Tibial nerve (tissue), 4 donors: Measurements from ENCODE around the gene CDX1. TPM values are rescaled to one million over a fixed set of nuclear protein-coding genes. Genes with fewer than 3 reads are reported as not detected.

Experiments used
- DNase-seq, 2 donors: peaks; one replicate each; pipeline ENCODE4 v3.0.0-alpha.2; 2019; ENCODE audit warnings: low spot score in 2 of 2
- H3K27ac ChIP-seq, 4 donors: fragments of 200-600 bp; sonication (generic) in 3 of 4; one replicate each; pipeline ENCODE4 v1.5.1; 2017 to 2019; ENCODE audit warnings: mild to moderate bottlenecking in 1 of 4
- H3K27me3 ChIP-seq, 2 donors: fragments of 200-600 bp; sonication (generic) in 1 of 2; one replicate each; pipeline versions ENCODE4 v1.5.1 to v1.6.0; 2017 to 2019
- H3K36me3 ChIP-seq, 3 donors: fragments of 200-600 bp; sonication (generic); one replicate each; pipeline ENCODE4 v1.5.1; 2018 to 2019
- H3K4me1 ChIP-seq, 4 donors: fragments of 200-600 bp; sonication (generic) in 3 of 4; one replicate each; pipeline ENCODE4 v1.5.1; 2017 to 2019
- H3K4me3 ChIP-seq, 4 donors: fragments of 200-600 bp; sonication (generic) in 3 of 4; one replicate each; pipeline ENCODE4 v1.5.1; 2017 to 2019; ENCODE audit warnings: mild to moderate bottlenecking in 1 of 4, moderate library complexity in 1 of 4
- H3K9me3 ChIP-seq, 4 donors: fragments of 200-600 bp; sonication (generic) in 3 of 4; one replicate each; pipeline ENCODE4 v1.5.1; 2017 to 2019
- CTCF ChIP-seq, 5 experiments: fragments of 200-600 bp in 3 of 5; fragments of 450-650 bp in 2 of 5; sonication (generic) in 3 of 5; IDR thresholded peaks; one replicate each; pipeline ENCODE4 v1.5.1; 2016 to 2019; ENCODE audit warnings: antibody characterized with exemption in 5 of 5, mild to moderate bottlenecking in 3 of 5, moderate library complexity in 2 of 5
- EP300 ChIP-seq, 2 donors: sonication (generic); formaldehyde crosslinking; IDR thresholded peaks; one replicate each; pipeline ENCODE4 v1.6.1; 2017; ENCODE audit warnings: antibody characterized with exemption in 2 of 2, mild to moderate bottlenecking in 1 of 2
- POLR2A ChIP-seq, 2 donors: fragments of 450-650 bp; IDR thresholded peaks; one replicate each; pipeline ENCODE4 v1.6.1; 2017; ENCODE audit warnings: antibody characterized with exemption in 2 of 2, mild to moderate bottlenecking in 2 of 2, moderate library complexity in 2 of 2
- WGBS, 2 donors: methylation state at CpG; one replicate each; pipeline ENCODE4 v1.1.5; 2018; 5-methylcytosine and 5-hydroxymethylcytosine counted together
- total RNA-seq, 4 donors: library from RNA; depleted of rRNA; stranded (reverse); fragments of >200 nt; gene quantifications; one replicate each; pipeline ENCODE4 v1.1.0, GENCODE V29; 2016

Gene CDX1
- total RNA-seq, 4 donors from 2014 or later = 0.22 to 2.5 TPM; not detected in 2

- DNase-seq = no peak
- no peak for TF ChIP-seq CTCF (IDR thresholded peaks at IDR 0.05)
- no peak for TF ChIP-seq POLR2A (IDR thresholded peaks at IDR 0.05)
- TF ChIP-seq EP300 (IDR thresholded peaks at IDR 0.05) = no peak
- peak overlapping the region; percentile 88 to 99 (median 95) for H3K27ac ChIP-seq
- peaks cover 0 to 9% (median 0%) of the 10 kb centered on the region in 3 donors for H3K36me3 ChIP-seq
- H3K4me1 ChIP-seq = peaks cover 0 to 82% (median 52%) of the 10 kb centered on the region in 4 donors
- H3K9me3 ChIP-seq = no peaks in the 10 kb centered on the region
- WGBS, 2 donors = 11 to 30% methylated on average over 2 of the region's 2 CpGs
- H3K4me3 ChIP-seq = peak overlapping the region; percentile 53 to 70 (median 56)
- no peaks in the 10 kb centered on the region for H3K27me3 ChIP-seq
Observed at GRCh38 chr5:150153483-150153882, 13.1 kb upstream of the CDX1 start.

- WGBS, 2 donors = 24% methylated on average over 9 of the region's 9 CpGs
- H3K4me3 ChIP-seq = peak overlapping the region; percentile 53 to 70 (median 56)
- H3K27me3 ChIP-seq = no peaks in the 10 kb centered on the region
- H3K27ac ChIP-seq = peak overlapping the region; percentile 88 to 99 (median 95)
- TF ChIP-seq POLR2A (IDR thresholded peaks at IDR 0.05) = peak; percentile 17 to 26
- TF ChIP-seq EP300 (IDR thresholded peaks at IDR 0.05) = peak in 1 of 2 donors; percentile 78
- peak in 1 of 5 experiments; percentile 28 for TF ChIP-seq CTCF (IDR thresholded peaks at IDR 0.05)
- peaks cover 0 to 82% (median 53%) of the 10 kb centered on the region in 4 donors for H3K4me1 ChIP-seq
- H3K36me3 ChIP-seq = peaks cover 0 to 9% (median 0%) of the 10 kb centered on the region in 3 donors
- no peaks in the 10 kb centered on the region for H3K9me3 ChIP-seq
- no peak for DNase-seq
Observed at GRCh38 chr5:150153957-150154617, 12.5 kb upstream of the CDX1 start.

GRCh38 chr5:150154618-150155128, 11.9 kb upstream of the CDX1 start:
- Histone ChIP-seq H3K27ac (peak overlapping the region; percentile 88 to 99 (median 95)), H3K9me3 (no peaks in the 10 kb centered on the region), H3K27me3 (no peaks in the 10 kb centered on the region), H3K4me1 (peaks cover 0 to 82% (median 50%) of the 10 kb centered on the region in 4 donors), H3K36me3 (peaks cover 0 to 9% (median 0%) of the 10 kb centered on the region in 3 donors), H3K4me3 (peak overlapping the region; percentile 53 to 70 (median 56))
- no peak for DNase-seq
- no peak for TF ChIP-seq EP300 (IDR thresholded peaks at IDR 0.05)
- TF ChIP-seq POLR2A (IDR thresholded peaks at IDR 0.05) = no peak
- TF ChIP-seq CTCF (IDR thresholded peaks at IDR 0.05) = peak in 1 of 5 experiments; percentile 18
- 26 to 31% methylated on average over 7 of the region's 7 CpGs for WGBS, 2 donors

- peaks cover 0 to 9% (median 0%) of the 10 kb centered on the region in 3 donors for H3K36me3 ChIP-seq
- H3K27me3 ChIP-seq = no peaks in the 10 kb centered on the region
- WGBS, 2 donors = 5 to 6% methylated on average over 14 to 17 of the region's 17 CpGs
- peak within 1 kb of the TSS; percentile 88 to 99 (median 95) for H3K27ac ChIP-seq
- H3K4me3 ChIP-seq = peak within 1 kb of the TSS; percentile 53 to 70 (median 56)
- peak; percentile 93 to 94 for DNase-seq
- H3K9me3 ChIP-seq = no peaks in the 10 kb centered on the region
- peaks cover 0 to 82% (median 45%) of the 10 kb centered on the region in 4 donors for H3K4me1 ChIP-seq
- TF ChIP-seq CTCF (IDR thresholded peaks at IDR 0.05) = peak in 1 of 5 experiments; percentile 19
- TF ChIP-seq POLR2A (IDR thresholded peaks at IDR 0.05) = peak; percentile 83 to 90
- peak in 1 of 2 donors; percentile 97 for TF ChIP-seq EP300 (IDR thresholded peaks at IDR 0.05)
Observed at GRCh38 chr5:150155258-150156026, 11.1 kb upstream of the CDX1 start, which contains the start of gene PDGFRB. TSS of gene PDGFRB (minus strand) at chr5:150155845. CDS start at chr5:150137047, 18,798 bp downstream.
